GM21529 (cell line): ENCODE results near the gene CATSPER2.
"Not testable (repeated sequence)": the region's sequence is repeated elsewhere in the genome, so short reads cannot be mapped to it uniquely, and the experiment has no call there.

ENCODE experiments used
- ATAC-seq: cut with Tn5 transposase; IDR thresholded peaks from one replicate; pipeline ENCODE4 v1.9.1; 2021; ENCODE audit not compliant: unreplicated experiment

CATSPER2 gene

DNA sequence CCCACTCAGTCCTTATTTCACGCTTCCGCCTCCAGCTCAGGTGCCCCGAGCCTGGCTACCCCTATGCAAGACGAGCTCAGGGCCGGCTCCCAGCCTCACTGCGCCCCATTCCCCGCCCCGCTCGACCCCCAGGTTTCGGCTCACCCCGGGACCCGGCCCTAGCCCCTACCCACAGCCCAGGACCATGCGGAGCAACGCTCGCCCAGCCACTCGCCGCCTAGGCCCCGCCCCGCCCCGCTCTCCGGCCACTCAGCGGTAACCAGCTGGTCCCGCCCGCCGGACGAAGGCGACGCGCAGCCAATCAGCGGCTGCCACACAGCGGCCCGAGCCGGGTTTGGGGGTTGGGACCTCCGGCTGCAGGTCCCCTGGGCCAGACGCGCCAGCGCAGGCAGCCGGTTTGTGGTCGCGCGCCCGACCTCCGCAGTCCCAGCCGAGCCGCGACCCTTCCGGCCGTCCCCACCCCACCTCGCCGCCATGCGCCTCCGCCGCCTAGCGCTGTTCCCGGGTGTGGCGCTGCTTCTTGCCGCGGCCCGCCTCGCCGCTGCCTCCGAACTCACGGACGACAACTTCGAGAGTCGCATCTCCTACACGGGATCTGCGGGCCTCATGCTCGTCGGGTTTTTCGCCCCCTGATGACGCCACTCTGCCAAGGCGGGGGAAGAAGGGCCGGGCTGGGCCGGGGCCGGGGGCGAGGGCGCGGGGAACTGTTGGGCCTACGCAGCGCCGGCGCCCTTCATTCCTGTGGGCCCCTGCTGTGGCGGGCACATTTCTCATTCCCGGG, at the start of gene CATSPER2:
CATSPER2 (minus strand) TSS at position 196 of the 781 bp plus-strand sequence. CDS start 783 bp downstream, outside the sequence.
- ATAC-seq = no peak

DNA sequence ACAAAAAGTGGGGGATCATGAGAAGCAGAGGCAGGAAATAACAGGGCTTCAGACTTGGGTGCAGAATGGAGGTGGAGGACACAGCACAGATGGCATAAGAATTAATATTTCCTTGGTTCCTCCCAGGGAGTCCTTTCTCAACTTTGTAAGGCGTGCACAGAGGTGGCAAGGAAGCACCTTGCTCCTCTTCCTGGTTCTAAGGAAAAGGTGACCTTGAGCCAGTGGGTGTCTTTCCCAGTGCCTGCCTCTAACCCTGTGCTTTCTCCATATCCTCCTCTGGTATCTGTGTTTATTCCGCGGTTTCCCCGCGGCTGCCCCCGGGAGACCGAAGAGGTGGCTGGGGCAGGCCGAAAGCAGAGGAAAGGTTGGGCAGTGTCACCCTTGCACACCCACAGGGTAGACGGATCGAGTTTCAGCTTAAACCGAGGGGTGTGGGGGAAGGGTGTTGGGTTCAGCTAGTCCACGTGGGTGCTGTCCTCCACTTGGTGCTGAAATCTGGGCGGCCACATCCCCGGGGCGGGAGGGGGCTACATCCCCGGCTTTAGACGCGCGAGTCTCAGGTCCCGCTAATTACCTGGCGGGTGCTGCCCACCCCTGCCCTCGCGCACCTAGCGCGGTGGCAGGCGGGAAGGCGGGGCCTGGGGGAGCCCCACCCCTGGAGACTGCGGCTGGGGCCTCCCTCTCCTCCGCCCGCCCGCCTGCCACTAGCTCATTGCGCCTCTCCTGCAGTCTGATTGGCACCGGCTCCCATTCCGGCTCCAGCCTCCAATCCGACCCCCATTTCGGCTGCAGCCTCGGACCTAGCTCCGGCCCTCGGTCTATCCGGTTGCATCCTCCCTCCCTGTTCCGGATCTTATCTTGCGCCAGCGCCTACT, 44.7 kb upstream of the CATSPER2 start, which contains the start of gene CKMT1A:
CKMT1A (plus strand) TSS at position 712 of the 875 bp plus-strand sequence. CDS start 192 bp downstream, outside the sequence.
- ATAC-seq = not testable (repeated sequence)

DNA sequence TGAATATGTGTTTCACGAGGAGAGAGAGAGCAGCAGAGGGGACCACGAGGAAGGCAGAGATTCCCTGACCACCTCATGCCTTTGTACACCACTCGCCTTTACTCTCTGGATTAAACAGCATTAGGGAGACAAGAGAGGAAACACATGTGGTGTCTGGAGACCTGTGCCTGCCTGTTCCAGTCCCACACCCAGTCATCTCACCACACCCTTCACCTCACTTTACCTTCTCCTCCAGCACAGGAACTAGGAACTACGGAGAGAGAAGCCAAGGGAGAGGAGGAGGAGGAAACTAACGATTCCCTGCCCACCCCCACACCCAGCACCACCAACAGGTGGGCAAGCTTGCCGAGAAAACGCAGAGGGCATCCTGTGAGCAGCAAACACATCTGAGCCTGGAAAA, 44.0 kb upstream of the CATSPER2 start:
- ATAC-seq = not testable (repeated sequence)

DNA sequence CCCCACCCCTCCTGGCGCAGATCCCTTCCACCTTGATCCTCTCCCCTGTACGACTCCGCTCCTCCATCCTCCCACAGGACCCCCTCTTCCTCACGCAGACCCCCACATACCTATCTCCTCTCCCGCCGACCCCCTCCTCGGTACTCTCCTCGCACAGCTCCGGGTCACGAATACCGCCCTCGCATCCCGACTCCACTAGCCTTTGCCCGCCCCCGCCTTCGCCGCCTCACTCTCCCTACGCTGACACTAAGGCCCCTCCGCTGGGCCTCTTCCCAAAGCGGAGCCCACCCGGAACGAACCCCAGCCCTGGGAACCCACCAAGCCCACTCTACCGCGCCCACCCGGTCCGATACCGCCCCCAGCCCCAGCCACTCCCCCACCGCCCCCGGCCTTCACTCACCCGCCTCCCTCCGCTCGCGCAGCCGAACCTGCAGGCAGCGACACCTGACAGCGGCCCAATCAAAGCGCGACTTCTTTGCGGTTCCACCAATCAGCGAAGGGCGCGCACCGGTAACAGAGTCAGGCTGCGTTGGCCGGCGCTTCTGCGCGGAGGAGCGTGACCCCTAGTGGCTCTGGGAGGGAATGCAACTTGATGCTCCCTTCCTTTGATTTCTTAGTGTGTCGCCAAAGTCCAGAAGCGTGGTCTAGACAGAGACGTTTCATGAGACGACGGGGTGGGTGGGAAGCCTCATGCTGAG, 41.1 kb upstream of the CATSPER2 start:
- peak; percentile 97 for ATAC-seq

DNA sequence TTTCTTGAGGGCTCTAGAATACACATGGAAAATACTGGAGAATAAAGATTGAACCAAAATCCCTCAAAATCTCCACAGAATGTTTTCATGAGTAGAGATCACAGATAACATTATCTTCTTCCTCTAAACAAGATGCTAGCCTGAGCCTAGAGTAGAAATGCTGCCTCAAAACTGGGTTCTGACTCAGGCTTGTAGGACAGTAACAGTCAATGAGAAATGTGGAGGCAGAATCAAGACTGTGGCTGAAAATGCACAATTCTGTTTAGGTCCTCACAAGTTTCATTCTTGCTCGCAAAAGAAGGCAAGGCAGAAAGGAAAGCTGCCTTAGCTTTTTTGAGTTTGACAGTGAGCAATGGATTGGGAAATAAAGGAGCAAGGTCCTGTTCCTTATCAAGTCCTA, 25.5 kb upstream of the CATSPER2 start:
- ATAC-seq = not testable (repeated sequence)

DNA sequence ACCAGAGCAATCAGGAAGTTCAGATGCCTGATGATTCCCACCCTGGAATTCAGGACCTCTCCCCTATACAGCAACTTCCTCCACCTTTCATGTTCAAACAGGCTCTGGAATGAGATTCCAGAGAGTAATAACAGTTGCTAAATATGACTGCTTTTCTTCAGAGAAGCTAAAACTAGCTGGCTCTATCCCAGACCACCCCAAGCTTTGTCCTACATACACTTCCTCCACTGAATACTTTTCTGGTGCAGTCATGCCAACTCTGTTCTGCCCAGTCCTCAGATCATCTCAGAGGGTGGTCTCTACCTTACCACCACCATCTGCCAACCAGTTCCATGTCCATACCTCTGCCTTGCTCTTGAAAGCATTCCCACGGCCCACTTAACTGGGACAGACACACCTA, 17.5 kb upstream of the CATSPER2 start:
- not testable (repeated sequence) for ATAC-seq

DNA sequence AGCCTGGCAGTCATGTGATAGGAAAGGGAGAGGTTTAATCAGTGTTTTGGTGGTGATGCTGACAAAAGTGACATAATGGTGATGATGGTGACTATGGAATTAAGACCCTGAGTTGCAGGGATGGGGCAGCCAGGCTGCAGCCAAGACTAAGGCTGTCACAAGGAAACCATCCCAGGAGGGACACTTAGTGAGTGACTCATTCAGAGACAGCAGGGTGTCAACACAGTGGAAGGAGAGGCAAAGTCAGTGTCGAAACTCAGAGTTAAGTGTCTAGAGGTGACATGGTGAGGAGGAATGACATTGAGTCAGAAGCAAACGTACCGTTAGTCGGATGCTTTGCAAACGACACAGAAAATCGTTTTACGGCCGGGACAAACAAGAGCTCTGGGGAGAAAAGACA, 14.7 kb upstream of the CATSPER2 start:
- not testable (repeated sequence) for ATAC-seq

DNA sequence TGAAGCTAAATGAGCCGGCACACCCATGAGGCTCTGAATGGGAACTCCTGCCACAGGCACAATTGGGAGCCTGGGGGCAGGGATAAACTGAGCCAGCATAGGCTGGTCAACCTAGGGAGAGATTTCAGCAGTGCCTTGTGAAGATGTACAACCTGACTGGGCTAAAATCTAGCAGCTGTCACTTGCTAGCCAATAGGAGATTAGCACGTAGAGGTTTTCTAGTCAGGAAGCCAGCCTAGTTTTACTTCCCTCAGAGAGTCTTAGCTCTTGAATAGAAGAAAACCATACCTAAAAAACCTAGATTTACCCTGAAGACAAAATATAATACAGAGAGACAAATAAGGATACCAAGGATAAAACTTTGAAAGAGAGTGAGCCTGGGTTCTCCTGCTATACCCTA, 13.6 kb upstream of the CATSPER2 start:
- not testable (repeated sequence) for ATAC-seq

DNA sequence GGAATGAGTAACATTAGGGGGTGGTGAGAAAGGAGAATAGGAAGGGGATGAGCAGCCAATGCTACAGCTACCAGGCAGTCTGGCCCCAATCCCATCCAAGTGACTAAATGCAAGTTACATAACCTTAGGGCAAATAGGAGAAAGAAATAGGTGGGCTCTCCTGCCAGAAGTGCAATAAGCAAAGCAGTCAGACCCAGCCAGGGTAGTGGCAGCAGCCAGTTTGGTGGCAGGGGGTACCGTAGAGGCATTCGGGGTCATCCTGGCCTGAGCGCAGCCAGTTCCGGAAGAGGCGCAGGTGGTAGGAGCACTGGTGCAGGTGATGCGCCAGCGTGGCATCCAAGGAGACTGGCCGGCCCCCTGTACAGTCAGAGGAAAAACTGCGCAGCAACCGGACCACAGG, 11.1 kb upstream of the CATSPER2 start:
- ATAC-seq = not testable (repeated sequence)

DNA sequence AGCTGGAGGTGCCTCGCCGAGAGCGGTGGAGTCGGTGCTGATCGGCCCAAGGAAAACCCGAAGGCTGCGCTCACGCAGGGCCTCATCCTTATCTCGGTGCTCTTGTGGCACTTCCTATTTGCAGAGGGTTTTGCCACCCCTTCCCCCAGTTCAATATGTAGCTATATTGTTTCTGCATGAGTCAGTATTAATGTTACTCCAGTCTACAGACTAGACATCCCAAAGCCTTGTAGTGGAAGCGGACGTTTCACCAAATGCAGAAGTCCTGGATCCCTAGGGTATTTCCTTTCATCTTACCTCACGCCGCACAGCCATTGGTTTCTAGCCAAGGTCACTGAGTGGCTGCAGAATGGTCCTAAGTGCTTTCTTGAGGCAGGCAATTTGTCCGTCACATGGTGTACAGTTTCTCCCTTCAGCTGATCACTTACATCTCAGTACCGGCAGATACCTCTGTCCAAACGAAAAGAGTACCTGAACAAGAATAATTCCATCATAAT, 834 bp upstream of the CATSPER2 start:
- not testable (repeated sequence) for ATAC-seq

DNA sequence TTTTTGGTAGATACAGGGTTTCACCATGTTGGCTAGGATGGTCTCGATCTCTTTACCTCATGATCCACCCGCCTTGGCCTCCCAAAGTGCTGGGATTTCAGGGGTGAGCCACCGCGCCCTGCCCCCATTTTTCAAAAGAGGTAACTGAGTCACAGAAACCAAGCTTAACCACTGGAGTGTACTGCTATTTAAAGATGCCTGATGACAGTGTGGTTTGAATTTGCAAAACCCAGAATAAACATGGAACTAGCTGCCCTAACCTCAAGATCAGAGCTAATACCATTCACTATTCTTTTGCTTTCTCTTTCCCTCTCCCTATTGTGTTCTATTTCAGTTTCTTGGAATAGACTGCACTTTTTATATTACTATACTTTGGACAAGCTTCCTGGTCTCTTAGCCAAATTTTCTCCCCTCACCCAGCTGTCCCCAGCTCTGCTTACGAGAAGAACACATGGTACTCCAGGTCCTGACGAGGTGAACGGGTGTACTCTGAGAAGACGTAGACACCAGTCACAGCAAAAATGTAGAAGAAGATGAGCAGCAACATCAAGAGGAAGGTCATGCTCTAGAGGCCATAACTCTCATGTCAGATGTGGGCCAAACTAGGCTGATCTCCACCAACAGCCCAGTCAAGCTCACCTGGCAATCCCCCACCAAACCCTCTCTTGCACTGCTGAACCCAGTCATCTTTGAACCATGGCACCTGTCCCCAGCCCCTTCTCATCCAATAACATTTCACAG, 10.0 kb downstream of the CATSPER2 start:
- ATAC-seq = not testable (repeated sequence)

DNA sequence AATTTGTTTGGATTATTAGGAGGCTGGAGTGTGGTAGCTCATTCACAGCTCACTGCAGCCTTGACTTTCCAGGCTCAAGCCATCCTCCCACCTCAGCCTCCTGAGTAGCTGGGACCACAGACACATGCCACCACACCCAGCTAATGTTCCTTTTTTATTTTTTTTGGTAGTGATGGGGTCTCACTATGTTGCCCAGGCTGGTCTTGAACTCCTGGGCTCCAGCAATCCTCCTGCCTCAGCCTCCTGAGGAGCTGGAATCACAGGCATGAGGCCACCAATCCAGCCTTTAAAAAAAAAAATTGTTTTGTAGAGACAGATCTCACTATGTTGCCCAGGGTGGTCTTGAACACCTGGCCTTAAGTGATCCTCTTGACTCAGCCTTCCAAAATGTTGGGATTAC, 21.7 kb downstream of the CATSPER2 start:
- not testable (repeated sequence) for ATAC-seq

DNA sequence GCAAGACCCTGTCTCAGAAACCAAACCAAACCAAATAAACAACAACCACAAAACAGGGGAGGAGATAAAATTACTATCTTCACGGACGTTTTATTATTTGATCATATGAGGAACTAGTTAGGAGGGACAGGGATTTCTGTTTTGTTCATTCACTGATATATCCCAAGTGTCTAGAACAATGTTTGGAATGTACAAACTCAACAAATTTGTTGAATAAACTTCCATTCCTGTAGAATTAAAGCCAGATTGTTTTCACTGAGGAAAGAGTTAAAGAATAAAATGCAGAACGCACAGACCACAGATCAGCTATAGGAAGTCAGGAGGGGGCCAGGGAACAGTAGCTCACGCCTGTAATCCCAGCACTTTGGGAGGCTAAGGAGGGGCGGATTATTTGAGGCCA, 23.5 kb downstream of the CATSPER2 start:
- no peak for ATAC-seq

DNA sequence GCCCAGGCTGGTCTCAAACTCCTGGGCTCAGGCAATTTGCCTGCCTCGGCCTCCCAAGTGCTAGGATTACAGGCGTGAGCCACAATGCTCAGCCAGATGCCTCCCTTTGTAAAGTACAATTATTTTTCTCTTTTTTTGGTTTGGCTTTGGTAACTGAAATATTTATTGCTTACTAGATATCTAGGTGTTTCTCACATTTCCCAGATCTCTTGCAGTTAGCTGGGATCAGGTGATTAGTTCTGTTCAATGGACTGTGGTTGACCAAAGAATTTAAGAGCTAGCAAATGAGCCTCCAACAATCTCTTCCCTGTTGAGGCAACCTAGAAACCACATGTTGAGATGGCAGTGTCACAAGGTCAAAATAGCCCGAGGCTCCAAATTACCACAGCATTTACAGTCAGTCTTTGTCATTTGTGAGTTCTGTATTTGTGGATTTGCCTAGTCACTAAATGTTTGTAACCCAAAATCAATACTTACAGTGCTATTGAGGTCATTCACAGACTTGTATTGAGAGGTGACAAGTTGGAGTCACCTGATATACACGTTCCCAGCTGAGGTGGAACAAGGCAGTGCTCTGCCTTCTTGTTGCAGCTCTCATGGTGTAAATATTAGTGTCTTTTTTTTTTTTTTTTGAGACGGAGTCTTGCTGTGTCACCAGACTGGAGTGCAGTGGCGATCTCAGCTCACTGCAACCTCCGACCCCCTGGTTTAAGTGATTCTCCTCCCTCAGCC, 26.4 kb downstream of the CATSPER2 start:
- not testable (repeated sequence) for ATAC-seq

DNA sequence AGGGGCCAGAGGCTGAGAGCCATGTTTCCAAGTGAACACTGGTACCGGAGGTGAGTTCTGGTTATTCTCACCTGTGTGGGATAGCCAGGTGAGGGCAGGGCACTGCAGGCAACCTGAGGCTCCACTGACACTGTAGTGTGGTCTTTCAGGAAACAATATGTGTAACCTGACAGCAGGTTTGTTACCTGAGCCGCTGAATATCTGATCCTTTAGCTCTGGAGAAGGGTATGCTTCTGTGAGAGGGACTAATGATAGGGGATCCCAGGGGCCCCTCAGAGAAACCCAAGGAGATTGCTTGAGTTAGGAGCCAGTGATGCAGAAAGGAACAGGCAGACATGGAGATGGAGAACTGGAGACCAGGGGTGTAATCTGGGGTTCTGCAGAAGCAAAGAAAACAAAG, 29.9 kb downstream of the CATSPER2 start, which contains the start of gene STRC:
STRC (minus strand) TSS at position 101 of the 400 bp plus-strand sequence; CDS start at position 23, 78 bp downstream.
- not testable (repeated sequence) for ATAC-seq

DNA sequence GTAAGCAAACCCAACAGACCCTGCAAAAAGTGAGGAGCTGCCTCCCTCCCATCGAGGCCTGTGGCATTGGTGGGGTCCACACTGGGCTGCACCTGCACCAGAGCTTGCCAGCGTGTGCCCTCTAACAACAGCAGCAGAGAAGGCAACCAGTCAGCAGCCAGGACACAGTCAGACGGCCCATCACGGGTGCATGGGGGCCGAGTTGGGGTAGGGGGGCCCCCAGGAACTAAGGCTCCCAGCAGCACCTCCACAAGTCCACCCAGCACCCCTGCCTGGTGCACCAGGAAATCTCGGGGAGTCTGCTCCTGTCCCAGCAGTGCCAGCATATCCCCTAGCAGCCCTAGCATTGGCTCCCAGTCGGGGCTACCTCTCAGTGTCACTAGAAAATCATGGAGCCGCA, 30.9 kb downstream of the CATSPER2 start:
- not testable (repeated sequence) for ATAC-seq

DNA sequence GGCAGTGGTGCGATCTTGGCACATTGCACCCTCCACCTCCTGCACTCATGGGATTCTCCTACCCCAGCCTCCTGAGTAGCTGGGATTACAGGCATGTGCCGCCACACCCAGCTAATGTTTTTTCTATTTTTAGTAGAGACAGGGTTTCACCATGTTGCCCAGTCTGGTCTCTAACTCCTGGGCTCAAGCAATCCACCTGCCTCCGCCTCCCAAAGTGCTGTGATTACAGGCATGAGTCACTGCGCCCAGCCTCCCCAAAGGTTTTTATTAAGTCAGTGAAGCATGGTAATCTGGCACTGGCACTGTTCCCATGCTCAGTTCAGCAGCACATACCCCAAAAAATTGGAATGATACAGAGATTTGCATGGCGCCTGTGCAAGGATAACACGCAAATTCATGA, 46.4 kb downstream of the CATSPER2 start:
- ATAC-seq = not testable (repeated sequence)

DNA sequence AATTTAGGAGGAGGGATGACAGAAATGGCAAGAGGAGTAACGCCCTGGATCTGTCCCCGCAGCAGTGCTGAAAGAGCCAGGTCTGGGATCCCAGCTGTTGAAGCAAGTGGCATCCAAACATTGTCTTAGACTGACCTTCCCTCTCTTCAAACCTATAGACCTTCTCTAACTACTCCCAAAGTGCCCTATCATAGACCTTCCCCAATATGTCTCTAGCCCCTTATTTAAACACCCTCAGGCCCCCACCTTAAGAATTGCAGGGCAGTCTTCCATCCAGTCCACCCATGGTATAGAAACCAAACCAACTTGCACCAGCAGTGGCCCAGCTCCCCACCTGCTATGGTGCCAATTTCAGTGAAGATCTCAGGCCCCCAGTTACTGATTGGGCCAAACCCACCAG, 48.4 kb downstream of the CATSPER2 start:
- not testable (repeated sequence) for ATAC-seq

DNA sequence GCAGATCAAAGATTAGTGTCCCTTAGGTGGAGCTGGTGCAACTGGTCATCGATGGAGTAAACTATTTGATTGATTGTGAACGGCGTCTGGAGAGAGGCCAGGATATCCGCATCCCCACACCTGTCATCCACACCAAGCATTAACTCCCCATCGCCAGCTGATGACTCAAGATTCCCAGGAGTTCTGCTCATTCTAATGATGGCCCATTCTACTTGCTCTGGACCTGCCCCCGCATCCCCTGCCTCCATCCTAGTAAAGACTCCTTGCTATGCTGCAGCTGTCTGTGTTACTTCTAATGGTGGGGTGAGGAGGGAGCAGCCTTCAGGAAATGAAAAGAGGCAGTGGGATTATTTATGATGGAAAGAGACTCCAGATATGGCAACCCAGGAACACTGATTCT, 49.5 kb downstream of the CATSPER2 start:
- not testable (repeated sequence) for ATAC-seq
